ENCODE data around the gene TSHZ3. TPM values are rescaled to one million over a fixed set of nuclear protein-coding genes. Genes with fewer than 3 reads are reported as not detected.

The TSHZ3 gene
- total and polyA plus RNA-seq, 2 donors from 2014 or later: 1.7 to 8.4 TPM

DNA sequence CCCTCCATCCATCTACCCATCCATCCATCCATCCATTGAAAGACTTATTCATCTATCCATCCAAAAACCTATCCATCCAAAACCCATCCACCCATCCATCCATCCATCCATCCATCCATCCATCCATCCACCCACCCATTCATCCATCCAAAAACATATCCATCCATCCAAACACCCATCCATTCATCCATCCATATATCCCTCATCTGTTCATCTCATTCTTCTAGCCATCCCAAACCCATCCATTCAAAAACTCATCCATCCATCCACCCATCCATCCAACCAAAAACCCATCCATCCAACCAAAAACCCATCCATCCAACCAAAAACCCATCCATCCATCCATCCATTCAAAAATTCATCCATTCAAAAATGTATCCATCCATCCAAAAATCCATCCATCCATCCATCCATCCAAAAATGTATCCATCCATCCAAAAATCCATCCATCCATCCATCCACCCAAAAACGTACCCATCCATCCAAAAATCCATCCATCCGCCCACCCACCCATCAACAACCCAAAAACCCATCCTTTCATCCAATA, 56.5 kb downstream of the TSHZ3 start:
- intact Hi-C loops (cut with DNase I): no loop called here
- H3K4me1 ChIP-seq (ENCODE audit: control insufficient read depth in 2 of 3, insufficient read depth in 2 of 3, low read depth in 1 of 3, low read length in 3 of 3): no peaks in the 10 kb centered on the region
- no peaks in the 10 kb centered on the region for H3K27me3 ChIP-seq (ENCODE audit: control insufficient read depth, insufficient read depth, low read length)
- H3K4me3 ChIP-seq (ENCODE audit: low read length in 3 of 3): no peak overlapping the region
- no peaks in the 10 kb centered on the region for H3K36me3 ChIP-seq (ENCODE audit: control insufficient read depth in 2 of 3, insufficient read depth in 3 of 3, low read length in 3 of 3)
- TF ChIP-seq, protein P1, sequence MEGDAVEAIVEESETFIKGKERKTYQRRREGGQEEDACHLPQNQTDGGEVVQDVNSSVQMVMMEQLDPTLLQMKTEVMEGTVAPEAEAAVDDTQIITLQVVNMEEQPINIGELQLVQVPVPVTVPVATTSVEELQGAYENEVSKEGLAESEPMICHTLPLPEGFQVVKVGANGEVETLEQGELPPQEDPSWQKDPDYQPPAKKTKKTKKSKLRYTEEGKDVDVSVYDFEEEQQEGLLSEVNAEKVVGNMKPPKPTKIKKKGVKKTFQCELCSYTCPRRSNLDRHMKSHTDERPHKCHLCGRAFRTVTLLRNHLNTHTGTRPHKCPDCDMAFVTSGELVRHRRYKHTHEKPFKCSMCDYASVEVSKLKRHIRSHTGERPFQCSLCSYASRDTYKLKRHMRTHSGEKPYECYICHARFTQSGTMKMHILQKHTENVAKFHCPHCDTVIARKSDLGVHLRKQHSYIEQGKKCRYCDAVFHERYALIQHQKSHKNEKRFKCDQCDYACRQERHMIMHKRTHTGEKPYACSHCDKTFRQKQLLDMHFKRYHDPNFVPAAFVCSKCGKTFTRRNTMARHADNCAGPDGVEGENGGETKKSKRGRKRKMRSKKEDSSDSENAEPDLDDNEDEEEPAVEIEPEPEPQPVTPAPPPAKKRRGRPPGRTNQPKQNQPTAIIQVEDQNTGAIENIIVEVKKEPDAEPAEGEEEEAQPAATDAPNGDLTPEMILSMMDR (IDR thresholded peaks at IDR 0.05; ENCODE audit: borderline replicate concordance, extremely low read depth, insufficient read depth): no peak
- DNase-seq: no peak
- no peaks in the 10 kb centered on the region for H3K9me3 ChIP-seq (ENCODE audit: control insufficient read depth in 2 of 3, insufficient read depth in 1 of 3, low read length in 3 of 3)
- no peak overlapping the region for H3K9ac ChIP-seq (ENCODE audit: low read length in 3 of 3)
- FAIRE-seq: no peak
- H3K27ac ChIP-seq (ENCODE audit: low read depth in 2 of 2, low read length in 2 of 2): no peak overlapping the region

GRCh38 chr19:31290931-31291590, 58.2 kb downstream of the TSHZ3 start:
- H3K27me3 ChIP-seq (ENCODE audit: control insufficient read depth, insufficient read depth, low read length): no peaks in the 10 kb centered on the region
- TF ChIP-seq, protein P1 (IDR thresholded peaks at IDR 0.05; ENCODE audit: borderline replicate concordance, extremely low read depth, insufficient read depth): no peak
- FAIRE-seq (no peak), DNase-seq (no peak)
- H3K9ac ChIP-seq (ENCODE audit: low read length in 3 of 3): no peak overlapping the region
- H3K36me3 ChIP-seq (ENCODE audit: control insufficient read depth in 2 of 3, insufficient read depth in 3 of 3, low read length in 3 of 3): no peaks in the 10 kb centered on the region
- H3K4me1 ChIP-seq (ENCODE audit: control insufficient read depth in 2 of 3, insufficient read depth in 2 of 3, low read depth in 1 of 3, low read length in 3 of 3): no peaks in the 10 kb centered on the region
- H3K4me3 ChIP-seq (ENCODE audit: low read length in 3 of 3): no peak overlapping the region
- H3K9me3 ChIP-seq (ENCODE audit: control insufficient read depth in 2 of 3, insufficient read depth in 1 of 3, low read length in 3 of 3): no peaks in the 10 kb centered on the region
- intact Hi-C loops (cut with DNase I): no loop called here
- no peak overlapping the region for H3K27ac ChIP-seq (ENCODE audit: low read depth in 2 of 2, low read length in 2 of 2)

DNA sequence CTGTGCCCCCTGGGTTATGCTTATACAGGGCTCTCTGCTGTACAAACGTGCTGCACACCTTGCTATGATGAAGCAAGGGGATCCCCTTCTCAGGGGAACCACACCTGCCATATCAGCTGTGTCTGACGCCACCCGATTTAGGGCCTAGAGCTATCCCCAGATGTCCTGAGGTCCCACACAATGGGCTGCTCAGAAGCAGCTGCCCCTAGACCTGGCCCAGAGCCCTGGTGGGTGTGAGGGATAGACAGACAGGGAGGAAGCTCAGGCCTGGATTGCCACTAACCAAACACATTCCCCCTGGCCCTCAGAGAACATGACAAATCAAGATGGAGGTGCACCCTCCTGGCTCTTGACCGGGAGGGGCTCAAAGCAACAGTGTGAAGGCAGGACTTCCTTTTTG, 59.3 kb downstream of the TSHZ3 start:
- H3K4me1 ChIP-seq (ENCODE audit: control insufficient read depth in 2 of 3, insufficient read depth in 2 of 3, low read depth in 1 of 3, low read length in 3 of 3): no peaks in the 10 kb centered on the region
- no peak overlapping the region for H3K27ac ChIP-seq (ENCODE audit: low read depth in 2 of 2, low read length in 2 of 2)
- no peaks in the 10 kb centered on the region for H3K36me3 ChIP-seq (ENCODE audit: control insufficient read depth in 2 of 3, insufficient read depth in 3 of 3, low read length in 3 of 3)
- intact Hi-C loops (cut with DNase I): no loop called here
- TF ChIP-seq, protein P1 (IDR thresholded peaks at IDR 0.05; ENCODE audit: borderline replicate concordance, extremely low read depth, insufficient read depth): no peak
- H3K9ac ChIP-seq (ENCODE audit: low read length in 3 of 3): no peak overlapping the region
- no peak overlapping the region for H3K4me3 ChIP-seq (ENCODE audit: low read length in 3 of 3)
- DNase-seq (no peak), FAIRE-seq (no peak)
- H3K27me3 ChIP-seq (ENCODE audit: control insufficient read depth, insufficient read depth, low read length): no peaks in the 10 kb centered on the region
- H3K9me3 ChIP-seq (ENCODE audit: control insufficient read depth in 2 of 3, insufficient read depth in 1 of 3, low read length in 3 of 3): no peaks in the 10 kb centered on the region

Data from kidney (tissue), 14 donors.